MV-4-11 (cell line): Measurements from ENCODE around the gene ADGRL3.
"Not testable (repeated sequence)": the region's sequence is repeated elsewhere in the genome, so short reads cannot be mapped to it uniquely, and the experiment has no call there.

Source experiments
- DNase-seq: peaks from one replicate; lab custom pipeline; 2025; lab: John Stamatoyannopoulos, UW

The ADGRL3 gene

GRCh38 chr4:61817071-61817470, 616.9 kb downstream of the ADGRL3 start:
- no peak for DNase-seq

- DNase-seq: no peak
Measured at GRCh38 chr4:61820136-61820535, 620.0 kb downstream of the ADGRL3 start.

GRCh38 chr4:61824454-61824853, 624.3 kb downstream of the ADGRL3 start:
- DNase-seq: no peak

GRCh38 chr4:61827907-61828391, 627.8 kb downstream of the ADGRL3 start:
- no peak for DNase-seq

GRCh38 chr4:61828960-61829359, 628.8 kb downstream of the ADGRL3 start:
- DNase-seq: no peak

GRCh38 chr4:61831987-61832386, 631.9 kb downstream of the ADGRL3 start:
- no peak for DNase-seq

- DNase-seq: no peak
Measured at GRCh38 chr4:61837395-61837794, 637.3 kb downstream of the ADGRL3 start.

GRCh38 chr4:61838072-61838471, 637.9 kb downstream of the ADGRL3 start:
- DNase-seq: no peak

- no peak for DNase-seq
Measured at GRCh38 chr4:61841714-61842113, 641.6 kb downstream of the ADGRL3 start.

GRCh38 chr4:61851126-61851525, 651.0 kb downstream of the ADGRL3 start:
- no peak for DNase-seq

- DNase-seq: not testable (repeated sequence)
Measured at GRCh38 chr4:61852105-61852504, 652.0 kb downstream of the ADGRL3 start.

GRCh38 chr4:61853041-61853440, 652.9 kb downstream of the ADGRL3 start:
- no peak for DNase-seq

- DNase-seq: no peak
Measured at GRCh38 chr4:61860376-61860775, 660.2 kb downstream of the ADGRL3 start.

- no peak for DNase-seq
Measured at GRCh38 chr4:61864286-61864685, 664.2 kb downstream of the ADGRL3 start.

GRCh38 chr4:61866378-61867030, 666.4 kb downstream of the ADGRL3 start:
- DNase-seq: no peak

GRCh38 chr4:61872983-61873382, 672.9 kb downstream of the ADGRL3 start:
- no peak for DNase-seq

- DNase-seq: peak; percentile 54
Measured at GRCh38 chr4:61877266-61877665, 677.1 kb downstream of the ADGRL3 start.

GRCh38 chr4:61877893-61878292, 677.8 kb downstream of the ADGRL3 start:
- DNase-seq: peak; percentile 97

GRCh38 chr4:61882381-61882780, 682.3 kb downstream of the ADGRL3 start:
- no peak for DNase-seq

- DNase-seq: peak; percentile 29
Measured at GRCh38 chr4:61886131-61886530, 686.0 kb downstream of the ADGRL3 start.

GRCh38 chr4:61889117-61889516, 689.0 kb downstream of the ADGRL3 start:
- no peak for DNase-seq

GRCh38 chr4:61890321-61890720, 690.2 kb downstream of the ADGRL3 start:
- DNase-seq: no peak

- DNase-seq: no peak
Measured at GRCh38 chr4:61891953-61892352, 691.8 kb downstream of the ADGRL3 start.

- no peak for DNase-seq
Measured at GRCh38 chr4:61896634-61897033, 696.5 kb downstream of the ADGRL3 start.
